Activated T-cell treated with anti-CD3 and anti-CD28 coated beads for 1 hour (primary cell): ENCODE measurements around the gene SLC35B3.
"Not testable (repeated sequence)": the region's sequence is repeated elsewhere in the genome, so short reads cannot be mapped to it uniquely, and the experiment has no call there.

Source experiments
- DNase-seq: peaks from one replicate; pipeline ENCODE4 v3.0.0-alpha.2; 2020; ENCODE audit warnings: low read depth

Gene SLC35B3

GRCh38 chr6:8414844-8415243 lies 20.5 kb downstream of the SLC35B3 start:
- DNase-seq: no peak

GRCh38 chr6:8405946-8406345 lies 29.4 kb downstream of the SLC35B3 start:
- not testable (repeated sequence) for DNase-seq

- DNase-seq: no peak
Measured at GRCh38 chr6:8402546-8402945, 32.8 kb downstream of the SLC35B3 start.

GRCh38 chr6:8400663-8401062 lies 34.7 kb downstream of the SLC35B3 start:
- no peak for DNase-seq

- DNase-seq: no peak
Measured at GRCh38 chr6:8392569-8392968, 42.8 kb downstream of the SLC35B3 start.

GRCh38 chr6:8391934-8392333 lies 43.4 kb downstream of the SLC35B3 start:
- DNase-seq: no peak

- DNase-seq: no peak
Measured at GRCh38 chr6:8389036-8389818, 46.1 kb downstream of the SLC35B3 start.

GRCh38 chr6:8387942-8388437 lies 47.4 kb downstream of the SLC35B3 start:
- no peak for DNase-seq

- no peak for DNase-seq
Measured at GRCh38 chr6:8383584-8383983, 51.8 kb downstream of the SLC35B3 start.

- DNase-seq: no peak
Measured at GRCh38 chr6:8382434-8382833, 52.9 kb downstream of the SLC35B3 start.

GRCh38 chr6:8375916-8376315 lies 59.4 kb downstream of the SLC35B3 start:
- DNase-seq: no peak
